Measurements from ENCODE around the gene MAP3K12.

- TF ChIP-seq CTCF (IDR thresholded peaks at IDR 0.05) (no peak), POLR2AphosphoS5 (IDR thresholded peaks at IDR 0.05) (no peak)
Observed at GRCh38 chr12:53474077-53474476, 25.2 kb downstream of the MAP3K12 start.

All from suprapubic skin (tissue), 3 donors.